Activated CD4-positive, alpha-beta memory T cell treated with anti-CD3 and anti-CD28 coated beads, Interleukin-2, amount 10 ng/mL, durations not matched to agents 7 days and 5 days (primary cell): ENCODE measurements around the gene GLIS1. TPM values are rescaled to one million over a fixed set of nuclear protein-coding genes. Genes with fewer than 3 reads are reported as not detected.

Source experiments
- CTCF ChIA-PET: fragments of 350-600 bp; sonication (Branson Sonifier 250); formaldehyde crosslinking; loops from one replicate; lab custom pipeline; 2021; ENCODE audit warnings: antibody characterized with exemption, inconsistent platforms; lab: Charles Lee
- POLR2A ChIA-PET: fragments of 350-600 bp; sonication (Branson Sonifier 250); formaldehyde crosslinking; loops from one replicate; lab custom pipeline; 2021; ENCODE audit warnings: antibody characterized with exemption; lab: Charles Lee
- DNase-seq: peaks from one replicate; pipeline ENCODE4 v3.0.0-alpha.2; 2020
- H3K27ac Mint-ChIP-seq: one replicate; pipeline ENCODE4 v1.8.0; 2021; ENCODE audit warnings: mild to moderate bottlenecking, mixed read lengths
- H3K27me3 Mint-ChIP-seq: one replicate; pipeline ENCODE4 v1.8.0; 2021; ENCODE audit warnings: mixed read lengths
- H3K36me3 Mint-ChIP-seq: one replicate; pipeline ENCODE4 v1.8.0; 2021; ENCODE audit warnings: low read depth, mixed read lengths
- H3K4me1 Mint-ChIP-seq: one replicate; pipeline ENCODE4 v1.8.0; 2021; ENCODE audit warnings: mixed read lengths
- H3K4me3 Mint-ChIP-seq: one replicate; pipeline ENCODE4 v1.8.0; 2021; ENCODE audit warnings: mild to moderate bottlenecking, mixed read lengths
- H3K9me3 Mint-ChIP-seq: one replicate; pipeline ENCODE4 v1.8.0; 2021; ENCODE audit warnings: mixed read lengths
- total RNA-seq, 2 experiments: library from RNA; stranded (reverse); gene quantifications; one replicate each; pipeline ENCODE4 v1.2.3, GENCODE V29; 2021

Gene GLIS1
- total RNA-seq, 2 experiments from 2014 or later: not detected

GRCh38 chr1:53733975-53734649 is 4.9 kb downstream of the GLIS1 start:
- H3K27me3 Mint-ChIP-seq: peaks cover 58% of the 10 kb centered on the region

GRCh38 chr1:53733447-53733931 is 5.5 kb downstream of the GLIS1 start:
- peaks cover 4% of the 10 kb centered on the region for H3K4me1 Mint-ChIP-seq
- H3K36me3 Mint-ChIP-seq: no peaks in the 10 kb centered on the region
- H3K9me3 Mint-ChIP-seq: no peaks in the 10 kb centered on the region
- H3K27me3 Mint-ChIP-seq: peaks cover 61% of the 10 kb centered on the region
- POLR2A ChIA-PET: no interaction called here
- no peak for DNase-seq
- CTCF ChIA-PET: no interaction called here
- H3K4me3 Mint-ChIP-seq: no peak overlapping the region
- H3K27ac Mint-ChIP-seq: no peak overlapping the region

More at GRCh38 chr1:53733975-53734649, 4.9 kb downstream of the GLIS1 start:
- Mint-ChIP-seq H3K9me3 (no peaks in the 10 kb centered on the region), H3K4me3 (no peak overlapping the region), H3K36me3 (no peaks in the 10 kb centered on the region), H3K27ac (no peak overlapping the region), H3K4me1 (peaks cover 4% of the 10 kb centered on the region)
- DNase-seq: no peak
- ChIA-PET POLR2A (no interaction called here), CTCF (no interaction called here)

DNA sequence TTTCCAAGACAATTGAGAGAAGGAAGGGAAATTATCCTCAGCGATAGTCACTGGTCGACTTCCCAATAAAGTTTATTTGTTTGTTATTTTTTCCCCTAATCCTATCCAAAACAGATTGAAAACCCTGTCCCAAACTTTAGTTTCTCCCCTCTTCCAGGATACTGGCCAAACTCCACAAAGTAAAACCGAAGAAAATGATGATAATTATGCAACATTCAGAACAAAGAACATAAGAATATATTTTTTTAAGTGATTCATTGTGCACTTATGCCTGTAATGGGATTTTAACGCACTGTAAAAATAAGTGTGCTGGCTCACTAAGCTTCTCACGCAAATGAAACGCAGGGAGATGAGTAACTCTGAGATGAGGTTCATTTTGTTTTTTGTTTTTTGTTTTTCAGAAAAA is 6.0 kb downstream of the GLIS1 start:
- H3K36me3 Mint-ChIP-seq: no peaks in the 10 kb centered on the region
- H3K27ac Mint-ChIP-seq: no peak overlapping the region
- H3K4me1 Mint-ChIP-seq: peaks cover 2% of the 10 kb centered on the region
- ChIA-PET CTCF (no interaction called here), POLR2A (no interaction called here)
- no peak for DNase-seq
- no peak overlapping the region for H3K4me3 Mint-ChIP-seq
- H3K9me3 Mint-ChIP-seq: no peaks in the 10 kb centered on the region
- peaks cover 58% of the 10 kb centered on the region for H3K27me3 Mint-ChIP-seq

GRCh38 chr1:53732409-53732808 is 6.6 kb downstream of the GLIS1 start:
- Mint-ChIP-seq H3K27me3 (peaks cover 56% of the 10 kb centered on the region), H3K4me1 (peaks cover under 1% of the 10 kb centered on the region), H3K27ac (no peak overlapping the region), H3K9me3 (no peaks in the 10 kb centered on the region), H3K36me3 (no peaks in the 10 kb centered on the region), H3K4me3 (no peak overlapping the region)
- POLR2A ChIA-PET: no interaction called here
- no peak for DNase-seq
- CTCF ChIA-PET: no interaction called here

- peaks cover 50% of the 10 kb centered on the region for H3K27me3 Mint-ChIP-seq
These were observed 7.1 kb downstream of the GLIS1 start for GRCh38 chr1:53731779-53732305.

GRCh38 chr1:53731043-53731600 is 7.8 kb downstream of the GLIS1 start:
- ChIA-PET POLR2A (no interaction called here), CTCF (no interaction called here)
- no peaks in the 10 kb centered on the region for H3K4me1 Mint-ChIP-seq
- no peak overlapping the region for H3K27ac Mint-ChIP-seq
- H3K36me3 Mint-ChIP-seq: no peaks in the 10 kb centered on the region
- peaks cover 45% of the 10 kb centered on the region for H3K27me3 Mint-ChIP-seq
- no peak overlapping the region for H3K4me3 Mint-ChIP-seq
- no peak for DNase-seq
- no peaks in the 10 kb centered on the region for H3K9me3 Mint-ChIP-seq

More at GRCh38 chr1:53731779-53732305, 7.1 kb downstream of the GLIS1 start:
- Mint-ChIP-seq H3K36me3 (no peaks in the 10 kb centered on the region), H3K4me3 (no peak overlapping the region), H3K27ac (no peak overlapping the region), H3K4me1 (no peaks in the 10 kb centered on the region), H3K9me3 (no peaks in the 10 kb centered on the region)
- ChIA-PET POLR2A (no interaction called here), CTCF (no interaction called here)
- no peak for DNase-seq

DNA sequence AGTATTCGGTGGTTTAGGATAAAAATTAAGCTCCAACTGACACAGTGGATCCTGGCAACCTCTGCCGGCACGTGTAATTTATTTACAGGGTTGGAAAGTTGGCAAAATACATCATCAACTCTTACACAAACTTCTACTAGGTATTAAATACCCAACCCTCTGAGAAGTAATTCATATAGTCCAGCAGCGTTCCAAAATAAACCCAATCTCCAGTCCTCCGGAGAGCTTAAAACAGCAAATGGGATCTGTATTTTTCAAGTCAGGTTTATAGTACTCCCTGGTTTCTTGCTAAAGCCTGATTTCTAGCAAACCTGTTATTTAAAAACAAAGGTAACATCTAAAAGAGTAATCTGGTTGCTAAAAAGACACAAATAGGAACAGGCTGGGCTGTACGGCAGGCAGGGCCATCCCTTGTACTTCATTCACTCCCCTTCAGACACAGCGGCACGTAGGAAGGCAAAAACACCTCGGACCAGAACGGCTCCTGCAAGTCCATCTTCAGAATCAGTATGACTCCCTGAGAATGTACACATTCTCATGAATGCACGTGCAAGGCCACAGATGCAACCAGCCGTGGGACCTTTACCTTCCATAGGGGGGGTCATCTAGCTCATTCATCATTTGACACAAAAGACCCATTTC is 8.6 kb downstream of the GLIS1 start:
- Mint-ChIP-seq H3K27ac (no peak overlapping the region), H3K4me3 (no peak overlapping the region), H3K4me1 (no peaks in the 10 kb centered on the region), H3K9me3 (no peaks in the 10 kb centered on the region), H3K27me3 (peaks cover 38% of the 10 kb centered on the region), H3K36me3 (no peaks in the 10 kb centered on the region)
- ChIA-PET POLR2A (no interaction called here), CTCF (no interaction called here)
- no peak for DNase-seq

- no peaks in the 10 kb centered on the region for H3K4me1 Mint-ChIP-seq
- H3K27me3 Mint-ChIP-seq: peaks cover 30% of the 10 kb centered on the region
- H3K36me3 Mint-ChIP-seq: no peaks in the 10 kb centered on the region
- no peak overlapping the region for H3K27ac Mint-ChIP-seq
- CTCF ChIA-PET: no interaction called here
- no peaks in the 10 kb centered on the region for H3K9me3 Mint-ChIP-seq
- POLR2A ChIA-PET: no interaction called here
- no peak overlapping the region for H3K4me3 Mint-ChIP-seq
- no peak for DNase-seq
These were observed 9.3 kb downstream of the GLIS1 start for GRCh38 chr1:53729456-53730223.

GRCh38 chr1:53728702-53729455 is 10.1 kb downstream of the GLIS1 start:
- DNase-seq: no peak
- ChIA-PET POLR2A (no interaction called here), CTCF (no interaction called here)
- Mint-ChIP-seq H3K4me1 (no peaks in the 10 kb centered on the region), H3K27ac (no peak overlapping the region), H3K27me3 (peaks cover 25% of the 10 kb centered on the region), H3K36me3 (no peaks in the 10 kb centered on the region), H3K4me3 (no peak overlapping the region), H3K9me3 (no peaks in the 10 kb centered on the region)

- peaks cover 18% of the 10 kb centered on the region for H3K27me3 Mint-ChIP-seq
- no peaks in the 10 kb centered on the region for H3K4me1 Mint-ChIP-seq
- no peaks in the 10 kb centered on the region for H3K36me3 Mint-ChIP-seq
- CTCF ChIA-PET: no interaction called here
- POLR2A ChIA-PET: no interaction called here
- no peaks in the 10 kb centered on the region for H3K9me3 Mint-ChIP-seq
- H3K27ac Mint-ChIP-seq: no peak overlapping the region
- no peak overlapping the region for H3K4me3 Mint-ChIP-seq
- DNase-seq: no peak
These were observed 10.8 kb downstream of the GLIS1 start for GRCh38 chr1:53728196-53728595.

- H3K27ac Mint-ChIP-seq: no peak overlapping the region
- no peak overlapping the region for H3K4me3 Mint-ChIP-seq
- H3K9me3 Mint-ChIP-seq: no peaks in the 10 kb centered on the region
- POLR2A ChIA-PET: no interaction called here
- no peaks in the 10 kb centered on the region for H3K4me1 Mint-ChIP-seq
- DNase-seq: no peak
- H3K36me3 Mint-ChIP-seq: no peaks in the 10 kb centered on the region
- H3K27me3 Mint-ChIP-seq: peaks cover 16% of the 10 kb centered on the region
- CTCF ChIA-PET: no interaction called here
These were observed 11.4 kb downstream of the GLIS1 start for GRCh38 chr1:53727461-53728092.

DNA sequence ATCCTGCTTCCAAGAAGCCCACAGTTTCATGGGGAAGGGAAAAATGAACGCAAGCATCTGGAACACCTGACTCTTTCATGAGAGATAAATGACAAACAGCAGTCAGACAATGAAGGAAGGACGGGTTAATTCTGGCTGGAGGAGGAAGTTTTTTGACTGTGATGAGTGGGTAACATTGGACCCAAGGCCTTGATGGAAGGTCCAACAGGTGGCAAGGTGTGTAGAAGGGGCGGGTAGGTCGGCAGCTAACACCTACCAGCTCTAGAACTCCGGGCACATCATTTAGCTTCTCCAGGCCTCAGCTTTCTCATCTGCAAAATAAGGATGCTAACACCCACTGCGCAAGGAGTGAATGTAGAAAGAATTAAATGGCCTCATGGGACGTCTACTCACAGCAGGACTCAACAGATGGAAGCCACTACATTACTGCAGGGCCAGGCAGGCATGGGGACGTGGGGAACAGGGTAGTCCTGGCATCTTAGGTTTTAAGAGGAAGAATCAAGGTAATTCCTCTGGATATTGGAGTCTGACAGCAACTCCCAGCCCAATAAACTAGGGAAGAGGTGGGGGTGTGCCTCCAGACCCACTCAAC is 12.9 kb downstream of the GLIS1 start:
- no peaks in the 10 kb centered on the region for H3K4me1 Mint-ChIP-seq
- no peak overlapping the region for H3K4me3 Mint-ChIP-seq
- POLR2A ChIA-PET: no interaction called here
- no peak overlapping the region for H3K27ac Mint-ChIP-seq
- no peaks in the 10 kb centered on the region for H3K9me3 Mint-ChIP-seq
- peaks cover 12% of the 10 kb centered on the region for H3K27me3 Mint-ChIP-seq
- no peak for DNase-seq
- H3K36me3 Mint-ChIP-seq: no peaks in the 10 kb centered on the region
- CTCF ChIA-PET: no interaction called here
